PFSK-1 (cell line): ENCODE results near the gene SPATA6L.

ENCODE experiments used
- FOXP2 ChIP-seq: optimal IDR thresholded peaks from 2 replicates; pipeline ENCODE3; 2011; ENCODE audit warnings: borderline replicate concordance, control low read depth, inconsistent platforms; ENCODE audit not compliant: insufficient read depth; ENCODE audit errors: extremely low read length, extremely low read depth
- POLR2AphosphoS5 ChIP-seq: IDR thresholded peaks from 2 replicates; pipeline ENCODE4 v1.6.1; 2012; ENCODE audit warnings: low read depth, mild to moderate bottlenecking, control low read depth, low read length, moderate library complexity
- REST ChIP-seq, 2 experiments: IDR thresholded peaks; 2 replicates each; pipeline versions ENCODE4 v1.6.1 to v1.8.0; 2011 to 2012; ENCODE audit warnings: low read depth in 2 of 2, low read length in 2 of 2, control low read depth in 1 of 2, inconsistent platforms in 1 of 2, mild to moderate bottlenecking in 1 of 2, moderate library complexity in 1 of 2; ENCODE audit not compliant: insufficient read depth in 1 of 2
- SIN3A ChIP-seq: IDR thresholded peaks from 2 replicates; pipeline ENCODE4 v1.6.1; 2012; ENCODE audit warnings: mild to moderate bottlenecking, low read length, moderate library complexity, borderline replicate concordance; ENCODE audit not compliant: insufficient read depth
- TAF1 ChIP-seq: IDR thresholded peaks from 2 replicates; pipeline ENCODE4 v1.6.1; 2012; ENCODE audit warnings: low read length, control low read depth, borderline replicate concordance; ENCODE audit not compliant: insufficient read depth

Gene SPATA6L

DNA sequence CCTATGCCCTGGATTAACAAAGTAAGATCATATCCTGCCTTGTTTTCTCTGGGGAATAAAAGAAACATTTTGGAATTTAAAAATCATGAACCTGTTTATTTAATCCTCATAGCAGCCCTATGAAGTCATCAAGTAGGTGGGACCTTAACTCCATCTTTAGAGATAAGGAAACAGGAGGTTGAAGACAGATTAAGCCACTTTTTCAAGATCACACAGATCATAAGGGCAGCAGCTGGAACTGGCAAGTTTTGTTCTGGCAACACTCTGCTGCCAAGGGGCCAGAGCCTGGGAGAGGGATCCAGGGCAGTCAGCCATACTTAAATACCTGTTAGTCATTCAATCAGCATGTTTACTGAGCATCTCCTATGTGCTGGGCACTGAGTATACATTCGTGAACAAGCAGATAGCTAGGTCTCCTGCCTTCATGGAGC is 112.3 kb downstream of the SPATA6L start:
- TF ChIP-seq TAF1, result no peak
- no peak for TF ChIP-seq SIN3A
- TF ChIP-seq POLR2AphosphoS5, result no peak
- TF ChIP-seq REST (IDR thresholded peaks at IDR 0.05; ENCODE audit: insufficient read depth in 1 of 2, low read depth in 2 of 2, low read length in 2 of 2), result no peak
- no peak for TF ChIP-seq FOXP2

DNA sequence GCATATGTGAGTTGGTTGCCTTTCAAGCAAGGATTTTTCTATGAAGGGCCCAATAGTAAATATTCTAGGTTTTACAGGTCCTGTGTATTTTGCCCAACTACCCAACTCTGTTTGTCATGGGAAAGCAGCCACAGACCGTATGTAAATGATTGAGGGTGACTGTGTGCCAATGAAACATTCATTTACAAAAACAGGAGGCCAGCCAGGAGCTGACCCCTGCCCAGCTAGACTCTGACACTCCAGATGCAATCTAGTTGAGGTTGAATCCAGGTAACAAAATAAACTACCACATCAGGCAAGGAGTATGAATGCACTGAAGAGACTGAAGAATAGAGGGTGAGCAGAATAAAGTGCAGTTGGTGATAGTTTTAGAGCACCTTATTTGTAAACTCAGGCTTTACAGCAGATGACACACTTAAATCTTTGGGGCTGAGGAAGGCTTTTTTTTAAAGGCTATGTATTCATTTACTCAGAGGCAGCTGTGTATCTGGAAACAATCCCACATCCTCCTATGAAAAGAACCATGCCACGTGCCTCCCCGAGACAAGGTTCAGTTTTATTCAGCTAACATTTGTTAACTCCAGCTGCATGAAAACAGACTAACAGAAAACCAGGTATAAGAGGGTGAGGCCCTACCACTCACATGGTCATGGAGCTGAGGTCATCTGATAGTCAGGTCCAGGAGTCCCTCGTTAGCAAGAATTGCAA is 115.3 kb downstream of the SPATA6L start:
- TF ChIP-seq REST (IDR thresholded peaks at IDR 0.05; ENCODE audit: insufficient read depth in 1 of 2, low read depth in 2 of 2, low read length in 2 of 2) (no peak), FOXP2 (no peak), POLR2AphosphoS5 (no peak), TAF1 (no peak), SIN3A (no peak)

- TF ChIP-seq POLR2AphosphoS5 (no peak), FOXP2 (no peak), SIN3A (no peak), REST (IDR thresholded peaks at IDR 0.05; ENCODE audit: insufficient read depth in 1 of 2, low read depth in 2 of 2, low read length in 2 of 2) (no peak), TAF1 (no peak)
Observed at GRCh38 chr9:4549751-4550295, 116.5 kb downstream of the SPATA6L start.

DNA sequence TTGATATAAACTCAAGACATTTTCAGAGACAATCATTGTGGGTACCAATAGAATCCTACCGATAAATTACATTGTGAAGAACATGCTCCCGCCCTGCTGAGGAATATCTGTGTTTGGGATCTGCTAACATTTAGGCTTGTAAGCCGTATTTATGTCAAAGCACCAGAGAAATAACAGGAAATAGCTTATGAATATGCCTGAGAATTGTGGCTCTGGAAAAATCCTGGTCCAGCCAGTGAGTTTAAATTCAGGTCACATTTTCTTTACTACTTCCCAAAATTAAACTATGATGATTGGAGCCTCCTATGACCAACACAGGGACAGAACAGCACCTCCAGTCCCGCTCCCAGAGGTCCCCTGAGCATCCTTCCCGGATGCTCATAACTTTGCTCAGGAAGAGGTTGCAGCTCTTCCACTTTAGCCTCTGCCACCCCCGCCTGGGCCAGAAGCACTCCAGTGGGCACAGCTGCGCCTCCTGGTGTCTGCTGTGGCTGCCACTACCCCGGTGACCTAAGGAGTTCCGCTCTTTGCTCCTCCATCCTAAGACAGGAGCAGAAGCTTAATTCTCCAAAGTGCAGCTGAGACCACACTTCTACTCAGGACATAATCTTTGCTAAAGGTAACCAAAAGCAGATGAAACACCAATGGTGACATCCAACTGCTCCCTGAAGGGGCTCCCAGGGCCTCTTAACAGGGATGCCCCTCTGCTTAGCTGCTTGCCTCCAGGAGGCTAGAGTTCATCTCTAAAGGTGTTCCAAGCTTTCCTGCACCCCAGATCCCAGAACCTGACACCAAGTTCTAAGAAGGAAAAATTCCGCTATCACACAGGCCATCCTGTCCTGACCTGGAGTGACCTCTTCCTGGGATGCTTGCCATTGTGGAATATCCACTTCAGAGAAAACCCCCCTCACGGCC is 117.2 kb downstream of the SPATA6L start:
- no peak for TF ChIP-seq SIN3A
- TF ChIP-seq POLR2AphosphoS5, result no peak
- no peak for TF ChIP-seq REST (IDR thresholded peaks at IDR 0.05; ENCODE audit: insufficient read depth in 1 of 2, low read depth in 2 of 2, low read length in 2 of 2)
- TF ChIP-seq FOXP2, result no peak
- no peak for TF ChIP-seq TAF1
